HEK293 (cell line): ENCODE measurements around the gene BMERB1.
A peak's percentile ranks its signal among the peaks of the same experiment; 100 is the strongest.
"Not testable (repeated sequence)": the region's sequence is repeated elsewhere in the genome, so short reads cannot be mapped to it uniquely, and the experiment has no call there.

Experiments used
- CTCF ChIA-PET: fragments of 350-600 bp; formaldehyde crosslinking; extraction: SDS; loops from one replicate; lab custom pipeline; 2021; ENCODE audit warnings: antibody characterized with exemption; lab: Yijun Ruan, JAX
- POLR2A ChIA-PET: fragments of 300-600 bp; formaldehyde crosslinking; extraction: SDS; loops from one replicate; lab custom pipeline; 2020; ENCODE audit warnings: antibody characterized with exemption, inconsistent platforms; lab: Yijun Ruan, JAX
- H3K27ac ChIP-seq: fragments of 200-500 bp; sonication (Bioruptor generic); 2 replicates; pipeline ENCODE4 v1.5.1; 2014; ENCODE audit warnings: low read depth, low read length, control low read depth, inconsistent platforms; ENCODE audit errors: extremely low read depth
- H3K36me3 ChIP-seq, 2 experiments: fragments of 200-500 bp in 1 of 2; sonication (Bioruptor generic) in 1 of 2; 1 replicate in 1 of 2; 2 replicates in 1 of 2; pipeline ENCODE4 v1.5.1; 2014 to 2017; ENCODE audit warnings: inconsistent platforms in 2 of 2, low read length in 2 of 2; ENCODE audit not compliant: control insufficient read depth in 2 of 2, insufficient read depth in 1 of 2
- H3K4me1 ChIP-seq: fragments of 200-500 bp; sonication (Bioruptor generic); 2 replicates; pipeline ENCODE4 v1.5.1; 2014; ENCODE audit warnings: mild to moderate bottlenecking, low read length, inconsistent platforms; ENCODE audit not compliant: control insufficient read depth, insufficient read depth
- H3K4me3 ChIP-seq: 2 replicates; pipeline ENCODE4 v1.5.1; 2011; ENCODE audit warnings: low read depth, mild to moderate bottlenecking, control low read depth, low read length, moderate library complexity
- H3K9me3 ChIP-seq: fragments of 200-500 bp; sonication (Bioruptor generic); 2 replicates; pipeline ENCODE4 v1.5.1; 2014; ENCODE audit warnings: low read depth, low read length, inconsistent platforms; ENCODE audit not compliant: control insufficient read depth, insufficient read depth
- ZNF10 ChIP-seq: fragments of 450-650 bp; formaldehyde crosslinking; IDR thresholded peaks from 2 replicates; pipeline ENCODE4 v1.5.1; 2017; ENCODE audit warnings: missing biosample characterization, missing genetic modification characterization
- ZNF146 ChIP-seq: fragments of 450-650 bp; formaldehyde crosslinking; IDR thresholded peaks from 2 replicates; pipeline ENCODE4 v1.5.1; 2016; ENCODE audit warnings: missing biosample characterization, missing genetic modification characterization
- ZNF175 ChIP-seq: fragments of 450-650 bp; formaldehyde crosslinking; IDR thresholded peaks from 2 replicates; pipeline ENCODE4 v1.5.1; 2016; ENCODE audit warnings: missing biosample characterization, missing genetic modification characterization
- TF ChIP-seq, protein P1 (sequence below): fragments of 450-650 bp; formaldehyde crosslinking; IDR thresholded peaks from 2 replicates; pipeline ENCODE4 v1.5.1; 2016; ENCODE audit warnings: missing biosample characterization, missing genetic modification characterization, borderline replicate concordance

The BMERB1 gene

DNA sequence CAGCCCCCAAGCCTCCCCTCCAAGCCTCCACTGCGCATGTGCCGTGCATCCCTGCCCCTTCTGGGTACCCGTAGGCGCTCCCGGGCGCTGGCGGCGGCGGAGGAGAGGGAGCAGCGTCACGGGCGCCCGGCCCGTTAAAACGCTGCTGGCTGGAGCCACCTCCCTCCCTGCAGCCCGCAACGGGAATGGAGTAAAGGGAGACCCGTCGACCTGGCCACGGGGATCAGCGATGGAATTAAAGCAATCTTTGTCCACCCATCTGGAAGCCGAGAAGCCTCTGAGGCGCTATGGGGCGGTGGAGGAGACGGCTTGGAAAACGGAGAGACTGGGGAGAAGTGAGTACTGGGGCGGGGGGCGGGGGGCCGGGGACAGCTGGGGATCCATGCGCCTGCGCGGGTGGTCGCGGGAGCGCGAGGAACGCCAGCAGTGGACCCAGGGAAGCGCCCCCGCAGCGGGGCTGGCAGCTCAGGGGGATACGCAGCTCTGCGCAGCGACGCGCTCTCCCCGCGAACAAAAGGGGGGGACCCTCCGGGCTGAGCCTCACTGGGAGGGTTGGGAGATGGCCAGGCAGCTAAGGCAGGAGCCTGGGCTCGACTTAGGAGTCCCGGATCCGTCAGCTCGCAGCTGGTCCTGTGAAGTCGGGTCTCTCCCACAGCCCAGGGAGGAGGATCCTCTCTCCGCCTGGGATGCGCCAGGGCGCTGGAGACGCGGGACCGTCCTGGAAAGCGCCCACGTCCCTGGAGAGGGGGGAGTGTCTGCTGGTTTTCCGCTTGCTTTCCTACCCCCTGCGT is at the start of gene BMERB1 (continued):
- TF ChIP-seq ZNF10 (tag by site-specific recombination) = no peak
- TF ChIP-seq, protein P1, sequence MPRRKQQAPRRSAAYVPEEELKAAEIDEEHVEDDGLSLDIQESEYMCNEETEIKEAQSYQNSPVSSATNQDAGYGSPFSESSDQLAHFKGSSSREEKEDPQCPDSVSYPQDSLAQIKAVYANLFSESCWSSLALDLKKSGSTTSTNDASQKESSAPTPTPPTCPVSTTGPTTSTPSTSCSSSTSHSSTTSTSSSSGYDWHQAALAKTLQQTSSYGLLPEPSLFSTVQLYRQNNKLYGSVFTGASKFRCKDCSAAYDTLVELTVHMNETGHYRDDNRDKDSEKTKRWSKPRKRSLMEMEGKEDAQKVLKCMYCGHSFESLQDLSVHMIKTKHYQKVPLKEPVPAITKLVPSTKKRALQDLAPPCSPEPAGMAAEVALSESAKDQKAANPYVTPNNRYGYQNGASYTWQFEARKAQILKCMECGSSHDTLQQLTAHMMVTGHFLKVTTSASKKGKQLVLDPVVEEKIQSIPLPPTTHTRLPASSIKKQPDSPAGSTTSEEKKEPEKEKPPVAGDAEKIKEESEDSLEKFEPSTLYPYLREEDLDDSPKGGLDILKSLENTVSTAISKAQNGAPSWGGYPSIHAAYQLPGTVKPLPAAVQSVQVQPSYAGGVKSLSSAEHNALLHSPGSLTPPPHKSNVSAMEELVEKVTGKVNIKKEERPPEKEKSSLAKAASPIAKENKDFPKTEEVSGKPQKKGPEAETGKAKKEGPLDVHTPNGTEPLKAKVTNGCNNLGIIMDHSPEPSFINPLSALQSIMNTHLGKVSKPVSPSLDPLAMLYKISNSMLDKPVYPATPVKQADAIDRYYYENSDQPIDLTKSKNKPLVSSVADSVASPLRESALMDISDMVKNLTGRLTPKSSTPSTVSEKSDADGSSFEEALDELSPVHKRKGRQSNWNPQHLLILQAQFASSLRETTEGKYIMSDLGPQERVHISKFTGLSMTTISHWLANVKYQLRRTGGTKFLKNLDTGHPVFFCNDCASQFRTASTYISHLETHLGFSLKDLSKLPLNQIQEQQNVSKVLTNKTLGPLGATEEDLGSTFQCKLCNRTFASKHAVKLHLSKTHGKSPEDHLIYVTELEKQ (tag by site-specific recombination) = no peak
- TF ChIP-seq ZNF175 (tag by site-specific recombination) = no peak

DNA sequence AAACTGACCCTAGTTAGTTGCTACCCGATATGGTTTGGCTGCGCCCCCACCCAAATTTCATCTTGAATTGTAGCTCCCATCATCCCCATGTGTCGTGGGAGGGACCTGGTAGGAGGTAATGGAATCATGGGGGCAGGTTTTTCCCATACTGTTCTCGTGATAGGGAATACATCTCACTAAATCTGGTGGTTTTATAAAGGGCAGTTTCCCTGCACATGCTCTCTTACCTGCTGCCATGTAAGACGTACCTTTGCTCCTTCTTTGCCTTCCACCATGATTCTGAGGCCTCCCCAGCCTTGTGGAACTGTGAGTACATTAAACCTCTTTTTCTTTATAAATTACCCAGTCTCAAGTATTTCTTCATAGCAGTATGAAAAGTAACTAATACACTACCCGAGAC is 46.3 kb upstream of the BMERB1 start:
- H3K4me1 ChIP-seq, H3K9me3 ChIP-seq, CTCF ChIA-PET, H3K36me3 ChIP-seq, H3K27ac ChIP-seq, POLR2A ChIA-PET, H3K4me3 ChIP-seq: not testable (repeated sequence)

DNA sequence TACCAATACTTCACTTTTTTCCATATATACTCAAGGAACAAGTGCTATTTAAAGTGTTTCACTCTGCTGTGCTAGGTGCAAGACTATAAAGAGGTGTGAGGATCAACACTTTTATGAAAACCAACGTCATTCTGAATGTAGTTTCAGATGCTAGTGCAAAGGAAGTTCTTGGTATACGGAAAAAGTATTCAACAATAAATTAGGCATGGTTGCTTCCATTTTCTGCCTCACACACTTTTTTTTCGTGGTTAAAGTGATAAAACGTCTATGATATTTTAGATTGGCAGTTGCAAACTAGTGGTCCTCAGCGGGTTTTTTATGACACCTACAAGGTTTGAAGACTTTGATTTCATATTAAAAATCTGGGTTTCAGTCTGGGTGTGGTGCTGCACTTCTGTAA is 44.5 kb upstream of the BMERB1 start:
- H3K4me1 ChIP-seq, POLR2A ChIA-PET, H3K4me3 ChIP-seq, H3K27ac ChIP-seq, H3K9me3 ChIP-seq, CTCF ChIA-PET, H3K36me3 ChIP-seq: not testable (repeated sequence)

DNA sequence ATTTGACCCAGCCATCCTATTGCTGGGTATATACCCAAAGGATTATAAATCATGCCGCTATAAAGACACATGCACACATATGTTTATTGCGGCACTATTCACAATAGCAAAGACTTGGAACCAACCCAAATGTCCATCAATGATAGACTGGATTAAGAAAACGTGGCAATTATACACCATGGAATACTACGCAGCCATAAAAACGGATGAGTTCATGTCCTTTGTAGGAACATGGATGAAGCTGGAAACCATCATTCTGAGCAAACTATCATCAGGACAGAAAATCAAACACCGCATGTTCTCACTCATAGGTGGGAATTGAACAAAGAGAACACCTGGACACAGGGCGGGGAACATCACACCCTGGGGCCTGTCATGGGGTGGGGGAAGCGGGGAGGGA is 41.4 kb upstream of the BMERB1 start:
- not testable (repeated sequence) for H3K36me3 ChIP-seq
- TF ChIP-seq ZNF146 (tag by site-specific recombination) = peak; percentile 92
- TF ChIP-seq, all 188 proteins: peak for 1; not testable (repeated sequence) for 187
- H3K4me3 ChIP-seq, POLR2A ChIA-PET, CTCF ChIA-PET, H3K9me3 ChIP-seq, H3K4me1 ChIP-seq, H3K27ac ChIP-seq: not testable (repeated sequence)

GRCh38 chr16:15395631-15396508 is 38.5 kb upstream of the BMERB1 start, which contains the start of gene MPV17L:
Gene MPV17L (plus strand): TSS chr16:15395754. CDS start chr16:15395898, 144 bp downstream.
- POLR2A ChIA-PET, H3K27ac ChIP-seq, H3K4me1 ChIP-seq, H3K9me3 ChIP-seq, H3K4me3 ChIP-seq, H3K36me3 ChIP-seq: not testable (repeated sequence)
- CTCF ChIA-PET = interaction anchor here (1.2 kb wide), 1 partner anchor 44 kb away, joined by 3 read pairs; no protein-coding TSS in a partner anchor

DNA sequence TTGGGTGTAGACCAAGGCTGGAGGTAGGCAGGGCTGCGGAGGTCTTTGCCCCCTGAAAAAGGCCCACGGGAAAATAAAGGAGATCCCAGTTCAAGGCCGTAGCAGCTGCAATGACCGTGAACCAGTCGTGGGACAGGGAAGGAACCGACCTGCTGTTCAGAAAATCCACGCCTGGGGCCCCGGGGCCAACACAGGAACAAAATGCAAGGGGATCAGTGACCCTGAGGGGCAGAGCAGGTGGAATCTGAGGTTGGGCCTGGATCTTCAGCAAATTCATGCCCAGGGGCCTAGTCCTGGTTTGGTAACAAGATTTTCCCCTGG is 37.9 kb upstream of the BMERB1 start:
- H3K9me3 ChIP-seq, H3K4me3 ChIP-seq, H3K4me1 ChIP-seq, H3K36me3 ChIP-seq, H3K27ac ChIP-seq, CTCF ChIA-PET, POLR2A ChIA-PET: not testable (repeated sequence)
